NCI-H2196 (cell line): ENCODE data around the gene ERICH6.
"Not testable (repeated sequence)": the region's sequence is repeated elsewhere in the genome, so short reads cannot be mapped to it uniquely, and the experiment has no call there.

Experiments used
- DNase-seq: peaks from one replicate; lab custom pipeline; 2025; ENCODE audit not compliant: unreplicated experiment; lab: John Stamatoyannopoulos, UW

The ERICH6 gene

DNA sequence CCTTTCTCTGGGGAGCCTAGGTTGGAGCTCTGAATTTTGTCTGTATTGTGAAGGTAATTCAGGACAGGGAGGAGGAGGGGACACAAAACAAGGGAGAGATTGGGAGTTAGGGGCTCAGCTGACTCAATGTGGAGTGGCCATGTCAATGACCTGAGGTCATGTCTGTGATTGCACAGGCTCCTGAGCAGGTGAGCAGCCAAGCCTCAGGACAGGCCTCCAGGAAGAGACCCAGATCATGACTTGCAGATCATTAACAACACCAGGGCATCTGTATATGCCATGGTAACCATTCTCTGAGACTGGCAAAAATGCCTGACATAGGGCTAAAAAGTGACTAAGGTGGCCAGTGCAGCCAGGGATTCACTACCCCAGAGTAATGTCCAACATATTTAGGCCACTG lies 20.9 kb downstream of the ERICH6 start:
- DNase-seq, result no peak

DNA sequence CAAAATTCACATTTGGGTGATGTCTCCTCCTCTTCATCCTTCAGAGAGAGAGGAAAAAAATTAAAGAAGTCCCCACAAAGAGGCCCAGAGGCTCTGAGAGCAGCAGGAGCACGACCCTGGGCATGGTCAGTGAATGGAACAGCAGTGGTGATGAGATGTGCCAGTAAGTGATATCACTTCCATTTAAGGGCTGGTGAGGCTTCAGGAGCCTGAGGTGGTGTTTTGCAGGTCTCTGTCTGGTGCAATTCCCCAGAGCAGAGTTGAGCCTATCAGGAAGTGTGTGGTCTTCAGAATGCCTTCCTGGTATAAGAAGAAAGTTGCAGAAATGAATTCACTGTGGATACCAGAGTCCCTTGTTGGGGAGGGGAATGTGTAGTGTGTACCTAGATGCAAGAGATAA lies 21.4 kb downstream of the ERICH6 start:
- DNase-seq, result no peak

DNA sequence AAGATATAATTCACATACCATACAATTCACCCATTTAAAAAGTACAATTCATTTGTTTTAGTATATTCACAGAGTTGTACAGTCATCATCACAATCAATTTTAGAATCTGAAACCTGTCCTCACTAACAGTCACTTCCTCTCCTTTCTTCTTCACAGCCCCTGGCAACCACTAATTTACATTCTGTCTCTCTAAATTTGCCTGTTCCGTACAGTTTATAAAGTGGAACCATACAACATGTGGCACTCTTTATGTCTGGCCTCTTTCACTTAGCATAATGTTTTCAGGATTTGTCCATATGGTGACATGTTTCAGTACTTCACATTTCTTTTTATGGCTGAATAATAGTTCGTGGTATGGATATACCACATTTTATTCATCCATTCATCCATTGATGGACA lies 22.7 kb downstream of the ERICH6 start:
- no peak for DNase-seq

DNA sequence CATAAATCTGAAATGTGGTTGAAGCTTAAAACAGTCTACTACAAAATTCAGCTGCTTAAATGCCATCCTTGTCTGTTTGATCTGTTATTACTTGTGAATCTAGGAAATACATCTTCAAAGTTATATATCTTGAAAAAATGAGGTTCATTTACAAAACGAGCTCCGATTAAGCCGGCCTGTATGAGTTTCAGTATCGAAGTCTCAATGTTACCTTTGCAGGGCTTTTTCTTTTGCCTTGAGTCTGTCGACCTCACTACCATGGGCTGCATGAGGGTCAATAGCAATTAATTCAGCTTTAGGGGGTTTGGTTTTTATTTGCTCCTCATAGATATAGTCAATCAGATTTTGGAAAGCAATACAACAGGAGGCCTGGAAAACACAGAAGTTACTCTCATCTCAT lies 23.2 kb downstream of the ERICH6 start:
- DNase-seq, result no peak

DNA sequence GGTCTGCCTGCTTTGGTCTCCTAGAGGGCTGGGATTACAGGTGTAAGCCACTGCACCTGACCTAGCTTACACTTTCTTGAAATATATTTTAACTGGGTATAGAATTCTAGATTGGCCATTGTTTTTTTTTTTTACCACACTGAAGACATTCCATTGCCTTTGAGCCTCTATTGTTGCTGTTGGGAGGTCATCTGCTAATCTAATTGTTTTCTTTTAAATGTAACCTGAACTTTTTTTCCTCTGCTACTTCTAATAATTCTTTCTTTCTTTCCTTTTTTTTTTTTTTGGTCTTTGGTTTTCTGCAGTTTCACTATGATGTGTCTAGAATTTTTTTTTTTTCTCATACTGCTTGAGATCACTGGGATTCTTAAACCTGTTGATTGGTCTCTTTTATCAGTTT lies 28.1 kb downstream of the ERICH6 start:
- DNase-seq, result no peak

DNA sequence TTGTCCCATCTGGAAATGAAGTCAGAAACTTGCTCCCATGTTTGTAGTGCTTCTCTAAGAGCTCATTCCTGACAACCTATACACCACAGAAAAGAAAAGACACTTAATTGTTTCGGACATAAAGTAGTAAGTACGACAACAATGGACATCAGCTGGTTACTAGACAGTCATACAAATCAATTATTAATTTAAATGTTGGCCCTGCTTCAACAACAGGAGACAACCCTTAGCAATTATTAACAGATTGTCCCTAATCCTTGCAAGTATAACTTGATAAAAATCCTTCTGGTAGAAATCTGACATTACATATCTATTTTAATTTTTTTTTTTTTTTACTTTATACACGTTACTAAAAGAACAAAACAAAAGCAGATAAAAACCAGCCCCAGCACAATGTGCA lies 29.8 kb downstream of the ERICH6 start:
- no peak for DNase-seq

DNA sequence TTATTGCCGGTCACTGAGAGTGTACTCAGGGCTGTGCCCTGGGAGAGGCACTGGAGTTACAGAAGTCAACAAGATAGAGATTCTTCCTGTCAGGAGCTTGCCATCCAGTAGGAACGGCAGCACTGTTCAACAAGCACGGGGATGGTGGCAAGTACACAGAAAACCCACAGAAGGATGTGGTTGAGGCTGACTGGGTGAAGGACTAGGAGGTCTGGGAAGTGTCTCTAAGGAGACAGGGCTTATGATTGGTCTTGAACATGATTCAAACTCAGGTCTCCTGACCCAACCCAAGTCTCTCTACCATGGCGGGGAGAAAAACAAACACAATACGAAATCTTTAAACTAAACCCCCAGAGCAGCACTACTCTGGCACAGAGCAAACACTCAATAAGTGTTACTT lies 37.6 kb downstream of the ERICH6 start:
- DNase-seq, result no peak

DNA sequence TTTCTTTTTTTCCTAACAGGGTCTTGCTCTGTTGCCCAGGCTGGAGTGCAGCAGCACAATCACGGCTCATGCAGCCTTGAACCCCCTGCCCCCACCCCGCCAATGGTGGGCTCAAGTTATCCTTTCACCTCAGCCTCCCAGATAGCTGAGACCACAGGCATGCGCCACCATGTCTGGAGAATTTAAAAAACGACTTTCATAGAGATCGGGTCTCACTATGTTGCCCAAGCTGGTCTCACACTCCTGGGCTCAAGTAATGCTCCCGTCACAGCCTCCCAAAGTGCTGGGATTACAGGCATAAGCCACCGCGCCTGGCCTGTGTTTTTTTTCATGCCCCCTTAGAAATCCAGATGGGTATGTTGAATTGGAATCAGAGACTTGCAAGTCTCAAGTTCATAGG lies 40.3 kb downstream of the ERICH6 start:
- DNase-seq, result no peak

DNA sequence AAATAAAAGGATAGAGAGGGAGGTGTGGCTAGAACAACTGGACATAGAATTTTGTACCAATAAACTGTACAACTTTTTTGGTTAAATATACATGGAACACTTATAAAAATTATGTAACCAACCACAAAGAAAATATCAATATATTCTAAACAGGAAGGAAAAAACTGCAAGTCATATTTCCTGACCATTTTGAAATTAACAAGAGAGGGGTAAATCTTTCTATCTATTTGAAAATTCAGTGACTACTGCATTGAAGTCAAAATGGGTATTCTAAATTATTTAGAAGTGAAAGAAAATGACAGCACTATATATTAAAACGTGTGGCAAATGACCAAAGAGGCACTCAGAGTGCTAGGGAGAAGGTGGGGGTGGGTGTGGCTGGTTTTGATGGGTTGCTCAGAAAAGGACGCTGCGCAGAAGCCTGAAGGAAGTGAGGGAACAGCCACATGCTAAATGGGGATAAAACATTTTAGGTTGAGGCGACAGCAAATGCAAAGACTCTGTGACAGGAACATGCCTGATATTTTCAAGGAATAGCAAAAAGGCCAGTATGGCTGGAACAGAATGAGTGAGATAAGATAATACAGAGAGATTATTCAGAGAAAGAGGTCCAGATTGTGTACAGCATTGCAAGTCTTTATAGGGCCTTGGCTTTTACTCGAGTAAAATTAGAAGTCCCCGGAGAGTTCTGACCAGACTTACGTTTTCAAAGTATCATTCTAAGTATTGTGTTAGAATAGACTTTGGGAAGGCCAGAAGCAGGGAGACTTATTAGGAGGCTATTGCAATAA lies 41.1 kb downstream of the ERICH6 start:
- DNase-seq, result no peak

DNA sequence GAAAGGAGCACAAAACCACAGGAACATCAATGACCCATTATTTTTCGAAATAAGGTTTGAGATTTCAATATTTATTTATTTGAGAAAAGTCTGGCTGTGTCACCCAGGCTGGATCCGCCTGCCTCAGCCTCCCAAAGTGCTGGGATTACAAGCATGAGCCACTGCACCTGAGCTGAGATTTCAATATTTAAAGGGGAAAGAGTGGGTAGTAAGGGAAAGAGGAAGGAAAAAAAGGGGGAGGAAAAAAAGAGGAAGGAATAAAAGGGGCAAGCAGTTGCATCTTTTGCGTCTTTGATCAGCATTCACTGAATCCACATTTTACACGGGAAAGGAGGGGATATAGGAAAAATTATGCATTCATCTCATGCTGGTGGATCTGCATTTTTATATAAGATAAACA lies 47.4 kb downstream of the ERICH6 start:
- DNase-seq, result no peak

DNA sequence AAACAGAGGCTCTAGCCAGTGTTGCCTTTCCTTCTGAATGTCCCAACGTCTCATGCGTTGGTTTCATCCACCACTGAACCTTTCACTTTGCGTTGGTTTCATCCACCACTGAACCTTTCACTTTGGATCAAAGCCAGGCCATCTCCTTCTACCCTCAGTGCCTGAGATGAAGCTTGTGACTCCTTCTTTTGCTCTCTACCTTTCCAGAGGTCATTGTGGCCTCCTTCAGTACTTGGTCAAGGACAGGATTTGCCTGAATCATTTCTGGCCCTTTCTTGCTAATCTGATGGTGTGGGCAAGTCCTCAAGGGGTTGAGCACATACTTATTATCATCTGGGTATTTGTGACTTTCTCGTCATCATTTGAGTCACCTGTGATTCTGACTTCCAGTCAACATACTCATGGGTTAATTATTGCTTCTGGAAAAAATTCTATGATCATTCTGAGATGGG lies 50.6 kb downstream of the ERICH6 start:
- DNase-seq, result no peak

DNA sequence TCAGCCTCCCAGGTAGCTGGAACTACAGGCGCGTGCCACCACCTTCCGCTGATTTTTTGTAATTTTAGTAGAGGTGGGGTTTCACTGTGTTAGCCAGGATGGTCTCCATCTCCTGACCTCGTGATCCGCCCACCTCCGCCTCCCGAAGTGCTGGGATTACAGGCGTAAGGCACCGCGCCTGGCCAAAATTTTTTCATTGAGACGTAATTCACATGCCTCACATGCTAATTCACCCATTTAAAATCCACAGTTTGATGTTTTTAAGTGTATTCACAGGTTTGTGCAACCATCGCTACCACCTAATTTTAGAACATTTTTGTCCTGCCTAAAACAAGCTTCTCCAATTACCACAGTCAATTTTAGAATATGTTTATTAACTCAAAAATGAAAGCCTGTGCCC lies 63.5 kb downstream of the ERICH6 start:
- no peak for DNase-seq

DNA sequence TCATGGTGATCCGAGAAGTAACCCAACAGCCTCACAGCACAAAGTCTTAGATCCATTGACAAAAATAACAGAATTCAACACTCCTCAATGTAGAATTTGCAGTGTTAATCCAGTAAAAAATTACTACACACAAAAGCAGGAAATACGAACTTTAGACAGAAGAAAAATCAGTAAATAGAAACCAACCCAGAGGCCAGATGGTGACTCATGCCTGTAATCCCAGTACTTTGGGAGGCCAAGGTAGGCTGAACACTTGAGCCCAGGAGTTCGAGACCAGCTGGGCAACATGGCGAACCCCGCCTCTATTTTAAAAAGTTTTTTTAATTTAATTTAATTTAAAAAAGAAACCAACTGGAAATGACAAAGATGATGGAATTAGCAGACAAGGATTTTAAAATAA lies 64.5 kb downstream of the ERICH6 start:
- no peak for DNase-seq

DNA sequence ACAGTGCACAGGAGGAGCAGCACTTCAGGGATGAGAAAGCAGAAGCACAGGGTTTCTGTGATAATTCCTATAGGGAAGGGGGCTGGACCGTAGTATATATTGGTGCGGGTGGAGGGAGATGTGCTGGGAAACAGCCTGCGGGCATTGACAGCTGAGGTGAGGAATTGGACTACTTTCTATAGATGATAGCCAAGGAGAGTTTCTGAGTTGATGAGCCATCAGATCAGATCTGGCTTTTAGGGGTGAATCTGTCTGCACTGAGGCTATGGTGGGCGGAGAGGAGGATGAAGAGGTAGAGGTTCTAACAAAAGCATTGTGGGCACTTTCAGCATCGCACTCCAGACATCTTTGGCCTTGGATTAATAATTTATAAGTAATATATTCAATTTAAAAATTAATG lies 67.5 kb downstream of the ERICH6 start:
- no peak for DNase-seq

DNA sequence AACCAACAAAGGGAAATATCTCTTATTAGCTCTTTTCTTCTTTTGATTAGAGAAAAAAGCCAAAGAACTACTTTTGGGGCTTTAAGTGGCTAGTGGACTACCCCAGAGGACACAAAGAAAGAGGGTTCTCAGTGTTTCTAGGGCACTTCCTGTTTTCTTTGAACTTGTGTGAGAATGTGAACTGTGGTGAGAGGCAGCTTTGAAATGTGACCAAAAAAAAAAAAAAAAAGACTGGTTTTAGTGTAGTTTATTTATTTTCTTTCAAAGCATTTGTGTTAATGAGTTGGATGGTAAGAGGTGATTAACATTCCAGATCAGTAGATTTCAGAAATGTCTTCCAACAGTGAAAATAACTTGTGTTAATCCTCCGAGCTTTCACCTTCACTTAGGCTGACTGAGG lies 68.2 kb downstream of the ERICH6 start:
- DNase-seq, result no peak

DNA sequence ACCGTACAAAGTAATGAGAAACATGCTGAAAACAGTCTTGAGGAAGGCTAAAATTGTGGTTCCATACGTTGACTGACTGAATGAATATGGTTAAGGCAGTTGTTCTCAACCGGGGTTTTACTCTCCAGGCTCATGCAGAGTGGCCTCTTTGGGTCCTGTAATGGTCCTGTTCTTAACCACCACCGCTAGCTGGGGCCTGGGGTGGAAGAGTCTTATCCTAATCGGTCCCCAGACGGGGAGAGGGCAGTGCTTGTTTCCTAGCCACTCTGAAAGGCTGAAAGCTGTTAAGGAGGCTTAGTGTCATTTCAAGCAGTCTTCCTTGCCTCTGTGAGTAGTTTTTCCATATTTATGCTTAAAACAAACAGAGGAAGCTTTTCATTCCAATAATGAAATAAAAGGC lies 68.6 kb downstream of the ERICH6 start:
- no peak for DNase-seq

DNA sequence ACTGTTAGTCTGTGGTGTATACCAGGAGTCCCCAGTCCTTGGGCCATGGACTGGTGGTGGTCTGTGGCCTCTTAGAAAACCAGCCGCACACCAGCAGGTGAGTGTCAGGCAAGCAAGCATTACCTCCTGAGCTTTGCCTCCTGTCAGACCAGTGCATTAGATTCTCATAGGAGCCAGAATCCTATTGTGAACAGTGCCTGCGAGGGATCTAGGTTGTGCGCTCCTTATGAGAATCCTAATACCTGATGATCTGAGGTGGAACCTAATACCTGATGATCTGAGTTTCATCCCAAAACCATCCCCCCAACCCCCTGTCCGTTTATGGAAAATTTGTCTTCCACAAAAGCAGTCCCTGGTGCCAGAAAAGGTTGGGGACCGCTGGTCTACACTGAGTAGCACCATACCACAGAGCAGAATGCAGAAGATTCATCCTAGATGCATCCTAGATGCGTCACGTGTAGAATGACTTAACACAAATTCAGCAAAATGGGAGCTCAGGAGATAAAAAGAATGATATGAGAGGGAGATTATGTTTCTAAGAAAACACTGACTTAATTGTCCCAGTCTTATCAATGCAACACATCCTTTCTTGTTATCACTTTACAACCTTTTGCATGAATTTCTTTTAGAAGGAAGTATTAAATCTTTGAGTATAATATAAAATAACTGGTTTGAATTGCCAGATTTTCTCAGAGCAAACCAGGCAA lies 72.1 kb downstream of the ERICH6 start:
- DNase-seq, result no peak

DNA sequence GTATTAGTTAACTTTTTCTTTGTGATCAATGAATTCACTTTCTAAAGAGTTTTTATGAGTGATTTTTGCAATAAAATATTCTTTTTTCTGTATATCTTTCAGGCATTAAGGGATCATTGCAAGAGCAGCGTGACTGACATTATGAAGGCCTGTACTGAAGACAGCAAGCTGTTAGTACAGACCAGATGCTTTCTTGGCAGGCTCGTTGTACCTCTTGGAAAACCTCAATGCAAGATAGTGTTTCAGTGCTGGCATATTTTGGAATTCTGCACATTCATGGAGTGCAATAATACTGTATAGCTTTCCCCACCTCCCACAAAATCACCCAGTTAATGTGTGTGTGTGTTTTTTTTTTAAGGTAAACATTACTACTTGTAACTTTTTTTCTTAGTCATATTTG lies 76.2 kb downstream of the ERICH6 start:
- no peak for DNase-seq

DNA sequence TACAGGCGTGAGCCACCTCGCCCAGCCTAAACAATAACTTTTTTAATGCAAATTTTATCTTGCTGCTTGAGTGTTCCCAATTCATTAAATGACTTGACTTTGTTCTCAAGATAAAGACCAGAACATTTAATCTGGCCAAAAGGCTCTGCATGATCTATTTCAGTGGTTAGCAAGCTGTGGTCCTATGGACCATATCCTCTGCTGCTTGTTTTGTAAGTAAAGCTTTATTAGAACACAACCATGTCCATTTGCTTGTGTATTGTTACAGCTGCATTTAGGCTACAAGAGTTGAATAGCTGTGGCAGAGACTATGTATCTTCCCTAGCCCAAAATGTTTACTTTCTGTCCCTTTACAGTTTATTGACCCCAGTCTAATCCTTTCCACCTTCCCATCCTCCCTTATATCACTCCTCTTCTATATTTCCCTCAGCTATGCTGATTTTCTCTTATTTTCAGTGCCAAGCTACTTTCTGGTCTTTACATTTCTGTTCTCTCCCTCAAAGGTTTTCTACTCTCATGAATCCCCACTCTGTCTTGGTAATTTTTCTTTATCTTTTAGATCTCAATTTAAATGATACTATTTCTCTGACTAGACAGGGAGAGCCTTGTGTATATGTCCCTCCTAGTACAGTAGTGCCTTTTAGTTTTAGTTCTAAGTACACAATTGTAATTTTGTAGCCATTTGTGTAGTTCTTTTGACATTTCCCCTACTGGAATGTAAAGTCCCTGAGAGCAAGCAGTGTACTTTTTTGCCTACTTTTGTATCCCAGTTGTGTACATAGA lies 77.4 kb downstream of the ERICH6 start:
- DNase-seq, result no peak

DNA sequence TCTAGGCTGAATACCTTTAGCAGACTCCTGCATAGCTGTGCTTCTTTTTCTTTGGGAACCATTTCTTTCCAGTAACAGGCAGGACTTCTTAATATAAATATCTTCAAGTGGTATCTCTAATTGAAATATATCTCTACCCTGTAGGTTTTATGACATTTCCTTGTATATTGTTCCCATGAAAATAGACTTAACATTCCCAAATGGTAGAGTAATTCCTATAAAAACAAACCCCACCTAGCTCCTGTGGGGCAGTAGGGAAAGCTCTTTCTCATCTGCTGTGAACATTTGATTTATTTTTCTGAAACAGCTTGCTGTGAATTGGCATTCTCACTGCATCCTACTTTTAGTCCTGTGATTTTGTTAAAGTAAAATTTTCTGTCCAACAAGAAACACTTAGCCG lies 79.8 kb downstream of the ERICH6 start:
- DNase-seq, result no peak

DNA sequence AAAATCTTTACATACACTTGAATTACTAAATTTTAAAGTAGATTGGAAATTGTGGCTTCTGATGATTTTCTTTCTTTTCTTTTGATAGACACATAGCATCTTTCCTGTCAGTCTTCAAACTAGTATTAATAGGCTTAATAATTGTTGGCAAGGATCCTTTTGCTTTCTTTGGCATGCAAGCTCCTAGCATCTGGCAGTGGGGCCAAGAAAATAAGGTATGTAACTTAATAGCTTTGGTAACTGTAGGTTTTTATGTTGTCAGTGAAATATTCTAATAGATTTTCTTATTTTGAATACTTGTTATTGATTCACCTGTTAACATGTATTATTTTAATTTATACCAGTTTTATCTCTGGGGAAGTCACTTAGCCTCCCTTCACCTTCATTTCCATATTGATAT lies 80.8 kb downstream of the ERICH6 start:
- DNase-seq, result not testable (repeated sequence)
